Breast epithelium (tissue), 3 donors: ENCODE results near the gene ABCA6.

Source experiments
- CTCF ChIP-seq, 3 donors: fragments of 450-650 bp; IDR thresholded peaks; one replicate each; pipeline ENCODE4 v1.5.1; 2016 to 2017; ENCODE audit warnings: antibody characterized with exemption in 3 of 3, mild to moderate bottlenecking in 3 of 3, moderate library complexity in 3 of 3
- POLR2A ChIP-seq: fragments of 450-650 bp; IDR thresholded peaks from one replicate; pipeline ENCODE4 v1.6.1; 2016; ENCODE audit warnings: antibody characterized with exemption, mild to moderate bottlenecking, moderate library complexity
- POLR2AphosphoS5 ChIP-seq, 3 donors: sonication (generic); formaldehyde crosslinking; IDR thresholded peaks; one replicate each; pipeline ENCODE4 v1.6.1; 2017; ENCODE audit warnings: antibody characterized with exemption in 3 of 3

- TF ChIP-seq CTCF (IDR thresholded peaks at IDR 0.05) = no peak
- TF ChIP-seq POLR2AphosphoS5 (IDR thresholded peaks at IDR 0.05) = no peak
- TF ChIP-seq POLR2A = no peak
These were observed 99.4 kb downstream of the ABCA6 start for GRCh38 chr17:69042308-69042707.
